ENCODE results near the gene HS6ST3.
"Not testable (repeated sequence)": the region's sequence is repeated elsewhere in the genome, so short reads cannot be mapped to it uniquely, and the experiment has no call there.

HS6ST3 gene

GRCh38 chr13:96089749-96090239 is at the start of gene HS6ST3:
Gene HS6ST3 (plus strand): TSS chr13:96090107.
- FAIRE-seq, result no peak
- no peak for DNase-seq (ENCODE audit: insufficient read length, low spot score)
- no peak for TF ChIP-seq POLR2A (IDR thresholded peaks at IDR 0.05; ENCODE audit: low read depth, low read length)

- no peak for DNase-seq (ENCODE audit: insufficient read length, low spot score)
- TF ChIP-seq POLR2A (IDR thresholded peaks at IDR 0.05; ENCODE audit: low read depth, low read length), result no peak
Observed at GRCh38 chr13:96041326-96042110, 48.4 kb upstream of the HS6ST3 start.

GRCh38 chr13:96044238-96044637 is 45.7 kb upstream of the HS6ST3 start:
- peak; percentile 27 for FAIRE-seq

More at GRCh38 chr13:96041326-96042110, 48.4 kb upstream of the HS6ST3 start:
- FAIRE-seq, result no peak

GRCh38 chr13:96046449-96047126 is 43.3 kb upstream of the HS6ST3 start:
- not testable (repeated sequence) for DNase-seq (ENCODE audit: insufficient read length, low spot score); FAIRE-seq

More at GRCh38 chr13:96044238-96044637, 45.7 kb upstream of the HS6ST3 start:
- no peak for DNase-seq (ENCODE audit: insufficient read length, low spot score)
- TF ChIP-seq POLR2A (IDR thresholded peaks at IDR 0.05; ENCODE audit: low read depth, low read length), result no peak

GRCh38 chr13:96050955-96051354 is 39.0 kb upstream of the HS6ST3 start:
- FAIRE-seq; DNase-seq (ENCODE audit: insufficient read length, low spot score): not testable (repeated sequence)

GRCh38 chr13:96051491-96051890 is 38.4 kb upstream of the HS6ST3 start:
- not testable (repeated sequence) for DNase-seq (ENCODE audit: insufficient read length, low spot score); FAIRE-seq

- peak; percentile 64 for FAIRE-seq
Observed at GRCh38 chr13:96051946-96052345, 38.0 kb upstream of the HS6ST3 start.

GRCh38 chr13:96052656-96053002 is 37.3 kb upstream of the HS6ST3 start:
- TF ChIP-seq POLR2A (IDR thresholded peaks at IDR 0.05; ENCODE audit: low read depth, low read length), result no peak
- DNase-seq (ENCODE audit: insufficient read length, low spot score) (peak; percentile 30), FAIRE-seq (peak; percentile 98)

More at GRCh38 chr13:96051946-96052345, 38.0 kb upstream of the HS6ST3 start:
- not testable (repeated sequence) for DNase-seq (ENCODE audit: insufficient read length, low spot score)

GRCh38 chr13:96053003-96053703 is 36.8 kb upstream of the HS6ST3 start, which contains the start of gene UGGT2:
Gene UGGT2 (minus strand): TSS chr13:96053401. CDS start chr13:96053312, 89 bp downstream.
- DNase-seq (ENCODE audit: insufficient read length, low spot score), result peak; percentile 98
- FAIRE-seq, result peak; percentile 98
- TF ChIP-seq POLR2A (IDR thresholded peaks at IDR 0.05; ENCODE audit: low read depth, low read length), result peak; percentile 85

GRCh38 chr13:96065849-96066248 is 24.1 kb upstream of the HS6ST3 start:
- FAIRE-seq (no peak), DNase-seq (ENCODE audit: insufficient read length, low spot score) (no peak)
- TF ChIP-seq POLR2A (IDR thresholded peaks at IDR 0.05; ENCODE audit: low read depth, low read length), result no peak

- TF ChIP-seq POLR2A (IDR thresholded peaks at IDR 0.05; ENCODE audit: low read depth, low read length), result no peak
- FAIRE-seq (no peak), DNase-seq (ENCODE audit: insufficient read length, low spot score) (no peak)
Observed at GRCh38 chr13:96068729-96069128, 21.2 kb upstream of the HS6ST3 start.

GRCh38 chr13:96071504-96071903 is 18.4 kb upstream of the HS6ST3 start:
- no peak for TF ChIP-seq POLR2A (IDR thresholded peaks at IDR 0.05; ENCODE audit: low read depth, low read length)
- DNase-seq (ENCODE audit: insufficient read length, low spot score), result no peak
- FAIRE-seq, result no peak

- no peak for DNase-seq (ENCODE audit: insufficient read length, low spot score)
- no peak for FAIRE-seq
- no peak for TF ChIP-seq POLR2A (IDR thresholded peaks at IDR 0.05; ENCODE audit: low read depth, low read length)
Observed at GRCh38 chr13:96072392-96072791, 17.5 kb upstream of the HS6ST3 start.

GRCh38 chr13:96075953-96076543 is 13.9 kb upstream of the HS6ST3 start:
- DNase-seq (ENCODE audit: insufficient read length, low spot score) (no peak), FAIRE-seq (peak; percentile 88)
- no peak for TF ChIP-seq POLR2A (IDR thresholded peaks at IDR 0.05; ENCODE audit: low read depth, low read length)
